ENCODE data around the gene PACSIN2. TPM values are rescaled to one million over a fixed set of nuclear protein-coding genes. Genes with fewer than 3 reads are reported as not detected.

Gene PACSIN2
- total RNA-seq, 1 donor from 2014 or later = 48.9 TPM

DNA sequence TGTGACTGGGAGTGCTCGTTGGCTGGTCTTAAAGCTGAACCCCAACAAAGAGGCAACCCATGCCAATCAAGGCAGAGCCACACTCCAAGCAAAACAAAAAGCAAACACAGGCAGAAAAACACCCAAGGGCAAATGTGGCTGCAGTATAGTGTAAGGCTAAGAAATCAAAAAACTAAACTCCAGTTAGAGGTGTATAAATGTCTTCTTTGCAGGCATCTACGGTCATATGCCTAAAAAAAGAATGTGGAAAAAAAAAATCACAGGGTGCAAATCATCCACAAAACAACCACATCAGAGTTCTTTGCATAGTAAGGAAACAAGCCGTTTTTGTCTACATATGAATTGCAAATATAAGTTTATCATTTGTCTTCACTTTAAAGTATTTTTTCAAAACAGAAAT lies 185.6 kb downstream of the PACSIN2 start:
- Mint-ChIP-seq H3K27ac (no peak overlapping the region), H3K36me3 (ENCODE audit: low read depth) (peaks cover 65% of the 10 kb centered on the region), H3K27me3 (no peaks in the 10 kb centered on the region), H3K9me3 (no peaks in the 10 kb centered on the region), H3K4me1 (no peaks in the 10 kb centered on the region), H3K4me3 (no peak overlapping the region)
- ChIA-PET POLR2A (no interaction called here), CTCF (no interaction called here)
- DNase-seq (no peak), ATAC-seq (ENCODE audit: low read depth) (no peak)
- intact Hi-C loops (cut with micrococcal nuclease) = no loop called here
- TF ChIP-seq, protein P1, sequence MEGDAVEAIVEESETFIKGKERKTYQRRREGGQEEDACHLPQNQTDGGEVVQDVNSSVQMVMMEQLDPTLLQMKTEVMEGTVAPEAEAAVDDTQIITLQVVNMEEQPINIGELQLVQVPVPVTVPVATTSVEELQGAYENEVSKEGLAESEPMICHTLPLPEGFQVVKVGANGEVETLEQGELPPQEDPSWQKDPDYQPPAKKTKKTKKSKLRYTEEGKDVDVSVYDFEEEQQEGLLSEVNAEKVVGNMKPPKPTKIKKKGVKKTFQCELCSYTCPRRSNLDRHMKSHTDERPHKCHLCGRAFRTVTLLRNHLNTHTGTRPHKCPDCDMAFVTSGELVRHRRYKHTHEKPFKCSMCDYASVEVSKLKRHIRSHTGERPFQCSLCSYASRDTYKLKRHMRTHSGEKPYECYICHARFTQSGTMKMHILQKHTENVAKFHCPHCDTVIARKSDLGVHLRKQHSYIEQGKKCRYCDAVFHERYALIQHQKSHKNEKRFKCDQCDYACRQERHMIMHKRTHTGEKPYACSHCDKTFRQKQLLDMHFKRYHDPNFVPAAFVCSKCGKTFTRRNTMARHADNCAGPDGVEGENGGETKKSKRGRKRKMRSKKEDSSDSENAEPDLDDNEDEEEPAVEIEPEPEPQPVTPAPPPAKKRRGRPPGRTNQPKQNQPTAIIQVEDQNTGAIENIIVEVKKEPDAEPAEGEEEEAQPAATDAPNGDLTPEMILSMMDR (IDR thresholded peaks at IDR 0.05) = no peak

DNA sequence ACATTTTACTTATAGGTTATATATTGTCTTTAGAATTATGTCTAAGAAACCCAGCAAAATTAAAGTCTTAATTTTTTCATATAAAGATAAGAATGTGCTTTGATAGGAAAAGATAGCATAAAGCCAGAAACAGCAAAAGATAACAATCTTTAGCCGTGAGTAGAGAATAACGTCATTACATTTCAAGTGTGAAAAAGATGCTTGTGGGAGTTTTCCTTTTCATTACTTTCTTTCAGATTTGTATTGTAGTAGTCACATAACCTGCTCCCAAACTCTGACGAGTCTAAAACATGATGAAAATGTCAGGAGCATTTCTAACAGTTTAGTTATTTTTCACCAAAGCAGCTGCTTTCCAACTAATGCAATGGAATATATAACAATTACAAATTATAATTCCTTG lies 189.2 kb downstream of the PACSIN2 start:
- CTCF ChIA-PET = no interaction called here

DNA sequence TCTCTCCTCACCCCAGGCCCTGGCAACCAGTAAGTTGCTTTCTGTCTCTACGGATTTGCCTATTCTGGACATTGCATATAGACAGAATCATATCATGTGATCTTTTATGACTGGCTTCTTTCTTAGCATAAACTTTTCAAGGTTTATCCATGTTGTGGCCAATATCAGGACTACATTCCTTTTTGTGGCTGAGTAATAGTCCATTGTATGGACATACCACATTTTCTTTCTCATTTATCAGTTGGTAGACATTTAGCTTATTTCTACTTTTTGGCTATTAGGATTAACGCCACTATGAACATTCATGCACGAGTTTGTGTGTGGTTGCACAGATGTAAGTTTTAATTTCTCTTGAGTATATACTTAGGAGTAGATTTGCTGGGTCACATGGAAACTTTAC lies 193.6 kb downstream of the PACSIN2 start:
- CTCF ChIA-PET = interaction anchor here (2.2 to 4.1 kb wide), 2 partner anchors 46 to 199 kb away, joined by 6 to 32 read pairs; no protein-coding TSS in a partner anchor
- Mint-ChIP-seq H3K27me3 (no peaks in the 10 kb centered on the region), H3K36me3 (ENCODE audit: low read depth) (peaks cover 39% of the 10 kb centered on the region), H3K4me3 (no peak overlapping the region), H3K27ac (no peak overlapping the region), H3K9me3 (peaks cover 6% of the 10 kb centered on the region), H3K4me1 (peaks cover 3% of the 10 kb centered on the region)
- TF ChIP-seq, protein P1 (IDR thresholded peaks at IDR 0.05) = no peak
- intact Hi-C loops (cut with micrococcal nuclease) = no loop called here
- POLR2A ChIA-PET = interaction anchor here (1.0 to 3.1 kb wide), 2 partner anchors 206 to 288 kb away, joined by 5 to 15 read pairs; partner anchors contain the start of gene POLDIP3
- ATAC-seq (ENCODE audit: low read depth) = no peak
- DNase-seq = no peak

More for the DNA sequence above, 189.2 kb downstream of the PACSIN2 start:
- Mint-ChIP-seq H3K36me3 (ENCODE audit: low read depth) (peaks cover 50% of the 10 kb centered on the region), H3K27me3 (no peaks in the 10 kb centered on the region), H3K4me1 (no peaks in the 10 kb centered on the region), H3K4me3 (no peak overlapping the region), H3K27ac (no peak overlapping the region), H3K9me3 (peaks cover 6% of the 10 kb centered on the region)
- DNase-seq (no peak), ATAC-seq (ENCODE audit: low read depth) (no peak)
- POLR2A ChIA-PET = no interaction called here
- intact Hi-C loops (cut with micrococcal nuclease) = no loop called here
- TF ChIP-seq, protein P1 (IDR thresholded peaks at IDR 0.05) = no peak

DNA sequence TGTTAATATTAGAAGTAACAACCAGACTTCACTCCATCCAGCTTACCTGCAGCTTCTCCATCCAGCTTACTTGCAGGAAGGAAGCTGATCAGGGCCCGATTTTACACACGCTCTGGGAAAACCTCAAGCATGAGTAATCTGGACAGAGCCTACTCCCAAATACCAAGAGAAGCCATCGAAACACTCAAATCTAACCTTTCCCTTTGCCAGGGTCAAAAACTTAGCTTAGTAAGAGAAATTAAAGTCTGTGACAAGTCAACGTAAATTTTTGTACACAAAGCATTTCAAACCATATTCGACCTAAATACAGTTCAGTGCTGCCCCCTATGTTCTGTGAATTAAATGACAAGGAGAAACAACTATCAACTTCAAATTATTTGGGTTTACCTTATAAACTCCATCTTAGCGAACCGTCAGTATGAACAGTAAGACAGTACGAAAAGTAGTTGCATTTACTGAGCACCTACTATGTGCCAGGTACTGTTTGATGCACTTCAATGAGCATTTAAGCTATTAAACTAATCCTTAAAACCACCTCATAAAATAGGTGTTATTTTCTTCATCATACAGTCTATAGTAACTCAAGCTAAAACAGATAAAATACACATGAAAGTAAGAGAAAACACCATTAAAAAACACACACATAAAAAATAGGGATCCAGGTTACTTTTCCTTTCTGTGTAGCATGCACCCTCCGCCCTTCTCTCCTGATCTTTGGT lies 194.7 kb downstream of the PACSIN2 start:
- Mint-ChIP-seq H3K4me3 (no peak overlapping the region), H3K9me3 (peaks cover 6% of the 10 kb centered on the region), H3K27ac (no peak overlapping the region), H3K27me3 (no peaks in the 10 kb centered on the region), H3K36me3 (ENCODE audit: low read depth) (peaks cover 43% of the 10 kb centered on the region), H3K4me1 (peaks cover 3% of the 10 kb centered on the region)
- TF ChIP-seq, protein P1 (IDR thresholded peaks at IDR 0.05) = no peak
- ATAC-seq (ENCODE audit: low read depth) = no peak
- ChIA-PET CTCF (interaction anchor here (0.7 to 4.1 kb wide), 11 partner anchors 16 to 206 kb away, joined by 3 to 32 read pairs (median 4); partner anchors contain the start of gene POLDIP3), POLR2A (interaction anchor here (0.6 to 3.1 kb wide), 4 partner anchors 155 to 205 kb away, joined by 3 to 15 read pairs (median 3); partner anchors contain the start of gene POLDIP3)
- DNase-seq = no peak
- intact Hi-C loops (cut with micrococcal nuclease) = loop anchor here (1.0 kb wide), 2 partner anchors 158 to 199 kb away; no protein-coding TSS in a partner anchor

Other genes starting within 250 kb of the PACSIN2 start
- 35.2 and 37.3 TPM in 2 replicates for gene ARFGAP3, start 157.9 kb downstream of the PACSIN2 start, total RNA-seq
- 1.2 and 1.5 TPM in 2 replicates for gene TTLL1, start 74.2 kb upstream of the PACSIN2 start, total RNA-seq
- 2.6 TPM in 2 replicates for gene BIK, start 95.6 kb upstream of the PACSIN2 start, total RNA-seq
- 12.7 and 13.2 TPM in 2 replicates for gene MCAT, start 128.2 kb upstream of the PACSIN2 start, total RNA-seq
- 40.9 and 48.2 TPM in 2 replicates for gene TSPO, start 136.4 kb upstream of the PACSIN2 start, total RNA-seq
- 30.0 and 31.5 TPM in 2 replicates for gene TTLL12, start 172.0 kb upstream of the PACSIN2 start, total RNA-seq